IMR-90 (cell line): ENCODE results near the gene PLXNA4. TPM values are rescaled to one million over a fixed set of nuclear protein-coding genes. Genes with fewer than 3 reads are reported as not detected.

Source experiments
- ATAC-seq: fragments of 200-7000 bp; cut with Tn5 transposase; 2 replicates; pipeline ENCODE4 v1.9.1; 2020; ENCODE audit warnings: low read depth, mild to moderate bottlenecking, moderate library complexity
- BruUV-seq: library from RNA; stranded (reverse); fragments of 400-500 nt; replicated peaks from 2 replicates; lab custom pipeline; 2021; lab: Mats Ljungman, UMichigan
- CTCF ChIA-PET: fragments of 300-600 bp; formaldehyde crosslinking; extraction: SDS; loops from one replicate; lab custom pipeline; 2021; ENCODE audit warnings: antibody characterized with exemption; lab: Yijun Ruan, JAX
- POLR2A ChIA-PET: fragments of 300-600 bp; sonication (Branson Sonifier 250); formaldehyde crosslinking; loops from one replicate; lab custom pipeline; 2022; ENCODE audit warnings: antibody characterized with exemption; ENCODE audit not compliant: unreplicated experiment; lab: Charles Lee
- DNase-seq: peaks from one replicate; pipeline ENCODE4 v3.0.0; 2013
- H2AFZ ChIP-seq: replicated peaks from 2 replicates; pipeline ENCODE3; 2013; ENCODE audit warnings: low read length, mild to moderate bottlenecking; ENCODE audit not compliant: poor library complexity
- H2AK5ac ChIP-seq: 2 replicates; pipeline ENCODE4 v1.6.1; 2013; ENCODE audit warnings: low read depth, low read length, inconsistent platforms
- H2AK9ac ChIP-seq: replicated peaks from 2 replicates; pipeline ENCODE3; 2013; ENCODE audit warnings: mild to moderate bottlenecking, low read depth, low read length, moderate library complexity; ENCODE audit not compliant: poor library complexity
- H2BK120ac ChIP-seq: 2 replicates; pipeline ENCODE4 v1.6.1; 2013; ENCODE audit warnings: low read depth, low read length, inconsistent platforms
- H2BK15ac ChIP-seq: 3 replicates; pipeline ENCODE4 v1.6.1; 2013; ENCODE audit warnings: low read depth, low read length, inconsistent platforms
- H2BK20ac ChIP-seq: 2 replicates; pipeline ENCODE4 v1.6.1; 2013; ENCODE audit warnings: low read depth, mild to moderate bottlenecking, inconsistent platforms, low read length, moderate library complexity
- H2BK5ac ChIP-seq: 2 replicates; pipeline ENCODE4 v1.6.1; 2013; ENCODE audit warnings: mild to moderate bottlenecking, low read depth, low read length, inconsistent platforms; ENCODE audit not compliant: poor library complexity, severe bottlenecking
- H3K14ac ChIP-seq: replicated peaks from 2 replicates; pipeline ENCODE4 v1.6.1; 2013; ENCODE audit warnings: low read depth, low read length, inconsistent platforms
- H3K18ac ChIP-seq: 2 replicates; pipeline ENCODE4 v1.6.1; 2013; ENCODE audit warnings: low read depth, low read length, control low read depth
- H3K23ac ChIP-seq: 2 replicates; pipeline ENCODE4 v1.6.1; 2013; ENCODE audit warnings: low read depth, low read length, inconsistent platforms
- H3K27ac ChIP-seq: 2 replicates; pipeline ENCODE4 v1.5.1; 2013; ENCODE audit warnings: mild to moderate bottlenecking, control low read depth, low read length; ENCODE audit not compliant: insufficient read depth
- H3K27me3 ChIP-seq: 2 replicates; pipeline ENCODE4 v1.6.1; 2013; ENCODE audit warnings: low read length; ENCODE audit not compliant: control insufficient read depth, insufficient read depth
- H3K36me3 ChIP-seq: 2 replicates; pipeline ENCODE4 v1.6.1; 2013; ENCODE audit warnings: low read length, mixed read lengths; ENCODE audit not compliant: control insufficient read depth, insufficient read depth
- H3K4ac ChIP-seq: 2 replicates; pipeline ENCODE4 v1.6.1; 2013; ENCODE audit warnings: low read depth, low read length, inconsistent platforms
- H3K4me1 ChIP-seq: 2 replicates; pipeline ENCODE4 v1.6.1; 2013; ENCODE audit warnings: low read length, mixed read lengths; ENCODE audit not compliant: control insufficient read depth, insufficient read depth
- H3K4me2 ChIP-seq: 2 replicates; pipeline ENCODE4 v1.6.1; 2013; ENCODE audit warnings: low read depth, mild to moderate bottlenecking, control low read depth, low read length, moderate library complexity
- H3K4me3 ChIP-seq: 2 replicates; pipeline ENCODE4 v1.5.1; 2013; ENCODE audit warnings: low read depth, mild to moderate bottlenecking, control low read depth, low read length, moderate library complexity; ENCODE audit not compliant: insufficient read depth
- H3K56ac ChIP-seq: 2 replicates; pipeline ENCODE4 v1.6.1; 2013; ENCODE audit warnings: low read length, inconsistent platforms; ENCODE audit not compliant: insufficient read depth; ENCODE audit errors: extremely low read depth
- H3K79me1 ChIP-seq, 2 experiments: 2 replicates each; pipeline ENCODE4 v1.6.1; 2013; ENCODE audit warnings: low read length in 2 of 2, inconsistent platforms in 1 of 2, low read depth in 1 of 2
- H3K9ac ChIP-seq: 2 replicates; pipeline ENCODE4 v1.6.1; 2013; ENCODE audit warnings: low read depth, low read length, control low read depth
- H3K9me1 ChIP-seq: 2 replicates; pipeline ENCODE4 v1.6.1; 2013; ENCODE audit warnings: low read length, inconsistent platforms; ENCODE audit not compliant: insufficient read depth
- H3K9me3 ChIP-seq: 2 replicates; pipeline ENCODE4 v1.6.1; 2013; ENCODE audit warnings: low read length; ENCODE audit not compliant: control insufficient read depth, insufficient read depth
- H4K20me1 ChIP-seq: 2 replicates; pipeline ENCODE4 v1.6.1; 2013; ENCODE audit warnings: low read length, inconsistent platforms; ENCODE audit not compliant: insufficient read depth
- H4K5ac ChIP-seq: 2 replicates; pipeline ENCODE4 v1.6.1; 2013; ENCODE audit warnings: mild to moderate bottlenecking, low read depth, low read length, control low read depth
- H4K8ac ChIP-seq, 2 experiments: 2 replicates each; pipeline ENCODE4 v1.6.1; 2013; ENCODE audit warnings: low read depth in 2 of 2, low read length in 2 of 2, control low read depth in 1 of 2, inconsistent platforms in 1 of 2
- H4K91ac ChIP-seq: 2 replicates; pipeline ENCODE4 v1.6.1; 2013; ENCODE audit warnings: low read depth, low read length, inconsistent platforms; ENCODE audit not compliant: insufficient read depth
- BHLHE40 ChIP-seq: fragments of 150-350 bp; IDR thresholded peaks from 2 replicates; pipeline ENCODE4 v1.6.1; 2016; ENCODE audit warnings: mild to moderate bottlenecking, low read depth, low read length
- CEBPB ChIP-seq: IDR thresholded peaks from 2 replicates; pipeline ENCODE4 v1.6.1; 2012; ENCODE audit warnings: low read depth, low read length, improper control_type of control experiment
- CHD1 ChIP-seq: IDR thresholded peaks from 2 replicates; pipeline ENCODE4 v1.6.1; 2012; ENCODE audit warnings: low read depth, low read length, improper control_type of control experiment
- FOS ChIP-seq: fragments of 150-350 bp; IDR thresholded peaks from 2 replicates; pipeline ENCODE4 v1.6.1; 2016; ENCODE audit warnings: low read depth, low read length
- MAFK ChIP-seq: IDR thresholded peaks from 2 replicates; pipeline ENCODE4 v1.6.1; 2012; ENCODE audit warnings: low read depth, low read length, improper control_type of control experiment
- MAZ ChIP-seq: IDR thresholded peaks from 2 replicates; pipeline ENCODE4 v1.6.1; 2012; ENCODE audit warnings: low read depth, mild to moderate bottlenecking, low read length, improper control_type of control experiment, moderate library complexity, borderline replicate concordance
- MXI1 ChIP-seq: IDR thresholded peaks from 2 replicates; pipeline ENCODE4 v1.6.1; 2012; ENCODE audit warnings: low read depth, mild to moderate bottlenecking, low read length, moderate library complexity, borderline replicate concordance
- NFE2L2 ChIP-seq: fragments of 150-350 bp; IDR thresholded peaks from 2 replicates; pipeline ENCODE4 v1.6.1; 2016; ENCODE audit warnings: low read depth, mild to moderate bottlenecking, low read length
- POLR2A ChIP-seq: IDR thresholded peaks from 2 replicates; pipeline ENCODE4 v1.6.1; 2012; ENCODE audit warnings: mild to moderate bottlenecking, low read depth, low read length
- RAD21 ChIP-seq: IDR thresholded peaks from 2 replicates; pipeline ENCODE4 v1.6.1; 2012; ENCODE audit warnings: low read length, improper control_type of control experiment
- RCOR1 ChIP-seq: IDR thresholded peaks from 2 replicates; pipeline ENCODE4 v1.6.1; 2012; ENCODE audit warnings: mild to moderate bottlenecking, low read length, improper control_type of control experiment; ENCODE audit not compliant: insufficient replicate concordance
- RFX5 ChIP-seq: IDR thresholded peaks from 2 replicates; pipeline ENCODE4 v1.8.0; 2012; ENCODE audit warnings: low read depth, mild to moderate bottlenecking, low read length, moderate library complexity
- SMC3 ChIP-seq: fragments of 150-350 bp; IDR thresholded peaks from 2 replicates; pipeline ENCODE4 v1.6.1; 2016; ENCODE audit warnings: low read depth, mild to moderate bottlenecking, antibody characterized with exemption, low read length, moderate library complexity
- WGBS, 2 experiments: methylation state at CpG; one replicate each; pipeline versions ENCODE4 v1.1.5 to v1.1.7; 2013; ENCODE audit warnings: missing lambda C conversion rate in 2 of 2; ENCODE audit not compliant: insufficient read length in 1 of 2; ENCODE audit errors: extremely low coverage in 2 of 2; 5-methylcytosine and 5-hydroxymethylcytosine counted together
- dilution Hi-C: fragments of 300-500 bp; cut with HindIII; formaldehyde crosslinking; loops from one replicate; pipeline ENCODE4 v1.14.3; 2018; ENCODE audit warnings: low sequenced_read_pairs; ENCODE audit not compliant: unreplicated experiment
- in situ Hi-C: fragments of 300-500 bp; cut with MboI; formaldehyde crosslinking; loops from 3 replicates; pipeline ENCODE4 v1.14.3; 2019; ENCODE audit warnings: low sequenced_read_pairs, inconsistent platforms, mixed read lengths
- intact Hi-C: fragments of 100-400 bp; cut with micrococcal nuclease; formaldehyde crosslinking; loops from 2 replicates; pipeline ENCODE4 v1.10.0; 2022
- polyA plus RNA-seq, 3 experiments: library from polyadenylated mRNA; depleted of rRNA; stranded (reverse); fragments of >200 nt; gene quantifications; 2 replicates each; pipeline ENCODE4 v1.2.3, GENCODE V29; 2012; ENCODE audit warnings: low replicate concordance in 1 of 3
- total RNA-seq: library from RNA; depleted of rRNA; stranded (reverse); fragments of >200 nt; gene quantifications from 2 replicates; pipeline ENCODE4 v1.2.3, GENCODE V29; 2012
- TF ChIP-seq, protein P1 (sequence below): conservative IDR thresholded peaks from 2 replicates; pipeline ENCODE4 v1.5.1; 2012; ENCODE audit warnings: mild to moderate bottlenecking, low read depth, low read length, improper control_type of control experiment
- TF ChIP-seq, protein P2 (sequence below): fragments of 150-350 bp; IDR thresholded peaks from 2 replicates; pipeline ENCODE4 v1.6.1; 2016; ENCODE audit warnings: low read depth, mild to moderate bottlenecking, low read length, moderate library complexity, borderline replicate concordance
- TF ChIP-seq, protein P3 (sequence below): fragments of 150-350 bp; IDR thresholded peaks from 2 replicates; pipeline ENCODE4 v1.6.1; 2017; ENCODE audit warnings: mild to moderate bottlenecking, antibody characterized with exemption, low read length, low read depth

PLXNA4 gene
- total and polyA plus RNA-seq, 2 of the 4 experiments (the other 2 are of a cell fraction), result under 0.01 TPM

DNA sequence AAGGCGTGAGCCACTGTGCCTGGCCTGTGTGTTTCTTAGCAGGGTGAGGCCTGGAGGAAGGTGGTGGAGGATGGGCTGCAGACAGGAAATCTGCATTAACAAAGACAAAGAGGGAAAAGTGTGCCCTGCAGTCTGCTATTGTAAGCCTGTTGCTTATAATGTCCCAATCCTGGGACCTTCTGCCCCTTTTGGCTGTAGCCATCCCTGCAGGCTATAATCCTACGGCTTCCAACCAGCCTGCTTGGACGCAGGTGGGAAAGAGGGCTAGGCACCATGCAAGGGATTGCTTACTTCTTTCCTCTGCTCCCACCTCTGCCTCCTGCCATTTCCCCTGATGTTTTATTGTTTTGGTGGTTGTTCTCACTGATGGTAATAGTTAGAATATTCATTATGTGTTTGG, 434.3 kb downstream of the PLXNA4 start:
- Histone ChIP-seq H3K4ac (no peak overlapping the region), H2BK20ac (no peak overlapping the region), H3K79me1 (no peaks in the 10 kb centered on the region), H3K9me1 (no peaks in the 10 kb centered on the region), H3K27ac (no peak overlapping the region), H3K14ac (no peak overlapping the region), H3K9me3 (no peaks in the 10 kb centered on the region), H3K4me2 (no peak overlapping the region), H3K36me3 (no peaks in the 10 kb centered on the region), H4K8ac (no peak overlapping the region), H3K56ac (no peak overlapping the region), H3K18ac (no peak overlapping the region), H2BK15ac (no peak overlapping the region), H2AK5ac (no peak overlapping the region), H2AFZ (no peak overlapping the region), H3K4me1 (no peaks in the 10 kb centered on the region), H2BK5ac (no peak overlapping the region), H4K20me1 (no peaks in the 10 kb centered on the region), H4K5ac (no peak overlapping the region), H3K4me3 (no peak overlapping the region), H3K9ac (no peak overlapping the region), H2BK120ac (no peak overlapping the region), H3K23ac (no peak overlapping the region), H4K91ac (no peak overlapping the region), H3K27me3 (no peaks in the 10 kb centered on the region), H2AK9ac (no peak overlapping the region)
- in situ Hi-C loops, result no loop called here
- ChIA-PET POLR2A (no interaction called here), CTCF (no interaction called here)
- no TSS peak for BruUV-seq
- TF ChIP-seq CEBPB, result no peak
- TF ChIP-seq BHLHE40, result no peak
- no peak for TF ChIP-seq SMC3
- TF ChIP-seq FOS, result no peak
- no peak for TF ChIP-seq MAZ
- TF ChIP-seq MAFK, result no peak
- no peak for TF ChIP-seq RAD21
- TF ChIP-seq, protein P1, sequence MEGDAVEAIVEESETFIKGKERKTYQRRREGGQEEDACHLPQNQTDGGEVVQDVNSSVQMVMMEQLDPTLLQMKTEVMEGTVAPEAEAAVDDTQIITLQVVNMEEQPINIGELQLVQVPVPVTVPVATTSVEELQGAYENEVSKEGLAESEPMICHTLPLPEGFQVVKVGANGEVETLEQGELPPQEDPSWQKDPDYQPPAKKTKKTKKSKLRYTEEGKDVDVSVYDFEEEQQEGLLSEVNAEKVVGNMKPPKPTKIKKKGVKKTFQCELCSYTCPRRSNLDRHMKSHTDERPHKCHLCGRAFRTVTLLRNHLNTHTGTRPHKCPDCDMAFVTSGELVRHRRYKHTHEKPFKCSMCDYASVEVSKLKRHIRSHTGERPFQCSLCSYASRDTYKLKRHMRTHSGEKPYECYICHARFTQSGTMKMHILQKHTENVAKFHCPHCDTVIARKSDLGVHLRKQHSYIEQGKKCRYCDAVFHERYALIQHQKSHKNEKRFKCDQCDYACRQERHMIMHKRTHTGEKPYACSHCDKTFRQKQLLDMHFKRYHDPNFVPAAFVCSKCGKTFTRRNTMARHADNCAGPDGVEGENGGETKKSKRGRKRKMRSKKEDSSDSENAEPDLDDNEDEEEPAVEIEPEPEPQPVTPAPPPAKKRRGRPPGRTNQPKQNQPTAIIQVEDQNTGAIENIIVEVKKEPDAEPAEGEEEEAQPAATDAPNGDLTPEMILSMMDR, result no peak
- TF ChIP-seq, protein P2, sequence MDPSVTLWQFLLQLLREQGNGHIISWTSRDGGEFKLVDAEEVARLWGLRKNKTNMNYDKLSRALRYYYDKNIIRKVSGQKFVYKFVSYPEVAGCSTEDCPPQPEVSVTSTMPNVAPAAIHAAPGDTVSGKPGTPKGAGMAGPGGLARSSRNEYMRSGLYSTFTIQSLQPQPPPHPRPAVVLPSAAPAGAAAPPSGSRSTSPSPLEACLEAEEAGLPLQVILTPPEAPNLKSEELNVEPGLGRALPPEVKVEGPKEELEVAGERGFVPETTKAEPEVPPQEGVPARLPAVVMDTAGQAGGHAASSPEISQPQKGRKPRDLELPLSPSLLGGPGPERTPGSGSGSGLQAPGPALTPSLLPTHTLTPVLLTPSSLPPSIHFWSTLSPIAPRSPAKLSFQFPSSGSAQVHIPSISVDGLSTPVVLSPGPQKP, result no peak
- TF ChIP-seq, protein P3, sequence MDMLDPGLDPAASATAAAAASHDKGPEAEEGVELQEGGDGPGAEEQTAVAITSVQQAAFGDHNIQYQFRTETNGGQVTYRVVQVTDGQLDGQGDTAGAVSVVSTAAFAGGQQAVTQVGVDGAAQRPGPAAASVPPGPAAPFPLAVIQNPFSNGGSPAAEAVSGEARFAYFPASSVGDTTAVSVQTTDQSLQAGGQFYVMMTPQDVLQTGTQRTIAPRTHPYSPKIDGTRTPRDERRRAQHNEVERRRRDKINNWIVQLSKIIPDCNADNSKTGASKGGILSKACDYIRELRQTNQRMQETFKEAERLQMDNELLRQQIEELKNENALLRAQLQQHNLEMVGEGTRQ, result no peak
- no peak for TF ChIP-seq CHD1
- no peak for TF ChIP-seq MXI1
- TF ChIP-seq RCOR1, result no peak
- no peak for TF ChIP-seq POLR2A
- TF ChIP-seq RFX5, result no peak
- no peak for TF ChIP-seq NFE2L2
- no CpG with 5 or more reads among the region's 3 CpGs for WGBS, 2 experiments
- DNase-seq (no peak), ATAC-seq (no peak)
- dilution Hi-C loops, result no loop called here
- intact Hi-C loops, result no loop called here
